Sigmoid colon (tissue), 3 donors: ENCODE data around the gene ABLIM3.

Experiments used
- POLR2A ChIP-seq, 2 donors: fragments of 450-650 bp; IDR thresholded peaks; one replicate each; pipeline ENCODE4 v1.6.1; 2016; ENCODE audit warnings: antibody characterized with exemption in 2 of 2, mild to moderate bottlenecking in 2 of 2, moderate library complexity in 2 of 2
- TF ChIP-seq, protein P1 (sequence below), 4 experiments: fragments of 450-650 bp in 3 of 4; fragments of 200-600 bp in 1 of 4; IDR thresholded peaks; one replicate each; pipeline ENCODE4 v1.5.1; 2016 to 2019; ENCODE audit warnings: antibody characterized with exemption in 4 of 4, mild to moderate bottlenecking in 3 of 4, moderate library complexity in 2 of 4

DNA sequence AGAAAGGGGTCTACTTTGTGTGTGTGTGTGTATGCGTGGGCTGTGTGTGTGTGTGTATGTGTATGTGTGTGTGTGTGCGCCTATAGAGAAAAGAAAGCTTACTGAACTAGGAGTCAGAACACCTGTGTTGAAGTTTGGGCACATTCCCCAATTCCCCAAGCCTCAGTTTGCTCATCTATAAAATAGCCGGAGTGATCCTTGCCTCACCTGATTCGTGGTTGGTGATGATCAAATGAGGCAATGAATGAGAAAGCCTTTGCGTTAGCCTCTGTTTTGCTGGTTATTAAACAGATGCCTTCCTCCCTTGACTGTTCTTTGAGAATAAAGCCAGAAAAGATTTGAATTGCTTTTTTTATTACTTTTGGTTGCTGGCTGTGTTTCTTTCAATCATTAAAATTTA lies 20.6 kb downstream of the ABLIM3 start:
- TF ChIP-seq, protein P1, sequence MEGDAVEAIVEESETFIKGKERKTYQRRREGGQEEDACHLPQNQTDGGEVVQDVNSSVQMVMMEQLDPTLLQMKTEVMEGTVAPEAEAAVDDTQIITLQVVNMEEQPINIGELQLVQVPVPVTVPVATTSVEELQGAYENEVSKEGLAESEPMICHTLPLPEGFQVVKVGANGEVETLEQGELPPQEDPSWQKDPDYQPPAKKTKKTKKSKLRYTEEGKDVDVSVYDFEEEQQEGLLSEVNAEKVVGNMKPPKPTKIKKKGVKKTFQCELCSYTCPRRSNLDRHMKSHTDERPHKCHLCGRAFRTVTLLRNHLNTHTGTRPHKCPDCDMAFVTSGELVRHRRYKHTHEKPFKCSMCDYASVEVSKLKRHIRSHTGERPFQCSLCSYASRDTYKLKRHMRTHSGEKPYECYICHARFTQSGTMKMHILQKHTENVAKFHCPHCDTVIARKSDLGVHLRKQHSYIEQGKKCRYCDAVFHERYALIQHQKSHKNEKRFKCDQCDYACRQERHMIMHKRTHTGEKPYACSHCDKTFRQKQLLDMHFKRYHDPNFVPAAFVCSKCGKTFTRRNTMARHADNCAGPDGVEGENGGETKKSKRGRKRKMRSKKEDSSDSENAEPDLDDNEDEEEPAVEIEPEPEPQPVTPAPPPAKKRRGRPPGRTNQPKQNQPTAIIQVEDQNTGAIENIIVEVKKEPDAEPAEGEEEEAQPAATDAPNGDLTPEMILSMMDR (IDR thresholded peaks at IDR 0.05), result no peak
- no peak for TF ChIP-seq POLR2A (IDR thresholded peaks at IDR 0.05)
